ENCODE data around the gene MRPL4.
"Not testable (repeated sequence)": the region's sequence is repeated elsewhere in the genome, so short reads cannot be mapped to it uniquely, and the experiment has no call there.

The MRPL4 gene

GRCh38 chr19:10268071-10268470 is 16.1 kb downstream of the MRPL4 start:
- no peak for DNase-seq

DNA sequence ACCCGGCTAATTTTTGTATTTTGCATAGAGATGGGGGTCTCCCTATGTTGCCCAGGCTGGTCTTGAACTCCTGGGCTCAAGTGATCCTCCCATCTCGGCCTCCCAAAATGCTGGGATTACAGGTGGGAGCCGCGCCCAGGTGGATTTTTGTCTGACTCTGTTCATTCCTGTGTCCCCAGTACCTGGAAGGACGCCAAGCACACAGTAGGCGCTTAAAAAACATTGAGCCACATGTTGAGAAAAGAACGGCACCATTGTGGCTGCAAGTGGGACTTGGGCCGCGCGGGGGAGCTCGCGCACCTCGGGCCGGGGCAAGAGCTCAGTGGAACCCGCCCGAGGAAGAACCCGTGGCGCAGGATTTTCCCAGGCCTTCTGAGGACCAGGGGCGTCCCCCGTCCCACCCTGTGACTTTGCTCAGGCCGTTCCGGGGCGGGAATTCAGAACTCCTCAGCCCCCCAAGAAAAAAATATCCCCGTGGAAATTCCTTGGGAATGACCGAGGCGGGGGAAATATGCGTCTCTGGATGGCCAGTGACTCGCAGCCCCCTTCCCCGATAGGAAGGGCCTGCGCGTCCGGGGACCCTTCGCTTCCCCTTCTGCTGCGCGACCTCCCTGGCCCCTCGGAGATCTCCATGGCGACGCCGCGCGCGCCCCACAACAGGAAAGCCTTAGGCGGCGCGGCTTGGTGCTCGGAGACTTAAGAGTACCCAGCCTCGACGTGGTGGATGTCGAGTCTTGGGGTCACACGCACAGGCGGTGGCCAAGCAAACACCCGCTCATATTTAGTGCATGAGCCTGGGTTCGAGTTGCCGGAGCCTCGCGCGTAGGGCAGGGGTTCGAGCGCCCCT is 17.5 kb downstream of the MRPL4 start:
- peak; percentile 77 for DNase-seq

DNA sequence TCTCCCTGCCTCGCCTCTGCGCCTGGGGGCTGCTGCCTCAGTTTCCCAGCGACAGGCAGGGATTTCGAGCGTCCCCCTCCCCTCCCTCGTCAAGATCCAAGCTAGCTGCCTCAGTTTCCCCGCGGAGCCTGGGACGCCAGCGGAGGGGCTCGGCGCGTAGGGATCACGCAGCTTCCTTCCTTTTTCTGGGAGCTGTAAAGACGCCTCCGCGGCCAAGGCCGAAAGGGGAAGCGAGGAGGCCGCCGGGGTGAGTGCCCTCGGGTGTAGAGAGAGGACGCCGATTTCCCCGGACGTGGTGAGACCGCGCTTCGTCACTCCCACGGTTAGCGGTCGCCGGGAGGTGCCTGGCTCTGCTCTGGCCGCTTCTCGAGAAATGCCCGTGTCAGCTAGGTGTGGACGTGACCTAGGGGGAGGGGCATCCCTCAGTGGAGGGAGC is 18.2 kb downstream of the MRPL4 start:
- peak; percentile 53 for DNase-seq

DNA sequence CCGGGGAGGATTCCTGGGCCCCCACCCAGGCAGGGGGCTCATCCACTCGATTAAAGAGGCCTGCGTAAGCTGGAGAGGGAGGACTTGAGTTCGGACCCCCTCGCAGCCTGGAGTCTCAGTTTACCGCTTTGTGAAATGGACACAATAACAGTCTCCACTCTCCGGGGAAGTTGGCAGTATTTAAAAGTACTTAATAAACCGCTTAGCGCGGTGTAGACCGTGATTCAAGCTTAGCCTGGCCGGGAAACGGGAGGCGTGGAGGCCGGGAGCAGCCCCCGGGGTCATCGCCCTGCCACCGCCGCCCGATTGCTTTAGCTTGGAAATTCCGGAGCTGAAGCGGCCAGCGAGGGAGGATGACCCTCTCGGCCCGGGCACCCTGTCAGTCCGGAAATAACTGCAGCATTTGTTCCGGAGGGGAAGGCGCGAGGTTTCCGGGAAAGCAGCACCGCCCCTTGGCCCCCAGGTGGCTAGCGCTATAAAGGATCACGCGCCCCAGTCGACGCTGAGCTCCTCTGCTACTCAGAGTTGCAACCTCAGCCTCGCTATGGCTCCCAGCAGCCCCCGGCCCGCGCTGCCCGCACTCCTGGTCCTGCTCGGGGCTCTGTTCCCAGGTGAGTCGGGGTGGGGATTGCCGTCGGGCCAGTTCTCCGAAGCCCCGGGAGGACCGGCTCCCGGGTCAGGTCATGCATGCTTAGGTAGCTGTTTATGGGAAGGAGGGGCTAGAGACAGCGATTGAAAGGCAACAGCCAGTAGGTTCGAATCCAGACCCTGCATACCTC is 18.8 kb downstream of the MRPL4 start, which contains the start of gene ICAM1:
Gene ICAM1, plus strand, starts transcription at position 505 of the 779 bp plus-strand sequence. Its CDS starts 40 bp downstream, at position 545.
- DNase-seq = peak; percentile 73

GRCh38 chr19:10271543-10272086 is 19.6 kb downstream of the MRPL4 start:
- DNase-seq = no peak

DNA sequence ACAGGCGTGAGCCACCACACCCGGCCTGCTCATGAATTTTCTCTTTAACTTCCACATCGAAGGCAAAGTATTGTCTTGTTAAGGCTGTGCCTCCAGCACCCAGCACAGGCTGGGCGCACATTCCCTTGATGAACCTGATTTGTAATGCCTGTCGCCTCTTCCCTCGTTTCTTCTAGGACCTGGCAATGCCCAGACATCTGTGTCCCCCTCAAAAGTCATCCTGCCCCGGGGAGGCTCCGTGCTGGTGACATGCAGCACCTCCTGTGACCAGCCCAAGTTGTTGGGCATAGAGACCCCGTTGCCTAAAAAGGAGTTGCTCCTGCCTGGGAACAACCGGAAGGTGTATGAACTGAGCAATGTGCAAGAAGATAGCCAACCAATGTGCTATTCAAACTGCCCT is 22.6 kb downstream of the MRPL4 start:
- DNase-seq = no peak

- no peak for DNase-seq
Observed at GRCh38 chr19:10277795-10278589, 26.0 kb downstream of the MRPL4 start.

- no peak for DNase-seq
Observed at GRCh38 chr19:10278935-10279334, 26.9 kb downstream of the MRPL4 start.

DNA sequence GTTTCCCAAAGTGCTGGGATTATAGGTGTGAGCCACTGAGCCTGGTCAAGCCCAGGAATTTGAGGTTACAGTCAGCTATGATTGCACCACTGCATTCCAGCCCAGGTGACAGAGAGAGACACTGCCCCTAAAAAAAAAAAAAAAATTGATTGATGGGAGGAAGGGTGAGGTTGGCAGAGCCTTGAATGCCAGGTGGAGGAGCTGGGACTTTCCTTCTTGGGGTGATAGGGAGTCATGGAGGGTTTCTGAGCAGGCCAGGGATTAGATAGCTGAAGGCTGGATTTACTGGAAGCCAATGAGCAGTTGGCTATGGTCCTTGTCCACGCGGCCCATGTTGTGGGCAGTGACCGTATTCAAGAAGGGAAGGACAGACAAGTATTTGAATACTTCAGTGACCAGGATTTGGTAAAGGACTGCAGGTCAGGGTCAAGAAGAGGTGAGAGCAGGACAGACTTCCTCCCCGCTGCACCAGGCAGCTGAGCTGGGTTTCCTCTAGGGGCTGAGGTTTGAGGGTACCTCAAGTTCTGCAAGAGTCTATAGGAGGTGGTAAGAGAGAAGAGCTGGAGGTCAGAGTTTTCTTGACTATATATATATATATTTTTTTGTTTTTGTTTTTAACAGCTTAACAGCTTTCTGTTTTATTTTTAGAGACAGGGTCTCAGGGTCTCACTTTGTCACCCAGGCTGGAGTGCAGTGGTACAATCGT is 27.9 kb downstream of the MRPL4 start:
- DNase-seq = no peak

GRCh38 chr19:10282043-10282442 is 30.0 kb downstream of the MRPL4 start:
- DNase-seq = not testable (repeated sequence)

- DNase-seq = no peak
Observed at GRCh38 chr19:10283301-10284064, 31.5 kb downstream of the MRPL4 start.

DNA sequence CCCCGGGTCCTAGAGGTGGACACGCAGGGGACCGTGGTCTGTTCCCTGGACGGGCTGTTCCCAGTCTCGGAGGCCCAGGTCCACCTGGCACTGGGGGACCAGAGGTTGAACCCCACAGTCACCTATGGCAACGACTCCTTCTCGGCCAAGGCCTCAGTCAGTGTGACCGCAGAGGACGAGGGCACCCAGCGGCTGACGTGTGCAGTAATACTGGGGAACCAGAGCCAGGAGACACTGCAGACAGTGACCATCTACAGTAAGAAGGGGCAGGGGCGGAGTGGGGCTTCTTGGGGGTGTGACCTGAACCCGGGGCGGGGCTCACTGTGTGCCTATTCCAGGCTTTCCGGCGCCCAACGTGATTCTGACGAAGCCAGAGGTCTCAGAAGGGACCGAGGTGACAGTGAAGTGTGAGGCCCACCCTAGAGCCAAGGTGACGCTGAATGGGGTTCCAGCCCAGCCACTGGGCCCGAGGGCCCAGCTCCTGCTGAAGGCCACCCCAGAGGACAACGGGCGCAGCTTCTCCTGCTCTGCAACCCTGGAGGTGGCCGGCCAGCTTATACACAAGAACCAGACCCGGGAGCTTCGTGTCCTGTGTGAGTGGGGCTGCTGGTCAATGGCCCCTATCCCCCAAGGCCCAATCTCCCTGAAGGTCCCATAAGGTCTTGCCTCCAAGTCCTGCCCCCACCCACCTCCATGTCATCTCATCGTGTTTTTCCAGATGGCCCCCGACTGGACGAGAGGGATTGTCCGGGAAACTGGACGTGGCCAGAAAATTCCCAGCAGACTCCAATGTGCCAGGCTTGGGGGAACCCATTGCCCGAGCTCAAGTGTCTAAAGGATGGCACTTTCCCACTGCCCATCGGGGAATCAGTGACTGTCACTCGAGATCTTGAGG is 32.3 kb downstream of the MRPL4 start:
- no peak for DNase-seq

DNA sequence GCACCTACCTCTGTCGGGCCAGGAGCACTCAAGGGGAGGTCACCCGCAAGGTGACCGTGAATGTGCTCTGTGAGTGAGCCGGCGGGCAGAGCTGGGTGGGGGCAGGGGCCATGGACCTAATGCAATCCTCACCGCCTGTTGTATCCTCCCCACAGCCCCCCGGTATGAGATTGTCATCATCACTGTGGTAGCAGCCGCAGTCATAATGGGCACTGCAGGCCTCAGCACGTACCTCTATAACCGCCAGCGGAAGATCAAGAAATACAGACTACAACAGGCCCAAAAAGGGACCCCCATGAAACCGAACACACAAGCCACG is 32.9 kb downstream of the MRPL4 start:
- no peak for DNase-seq

DNA sequence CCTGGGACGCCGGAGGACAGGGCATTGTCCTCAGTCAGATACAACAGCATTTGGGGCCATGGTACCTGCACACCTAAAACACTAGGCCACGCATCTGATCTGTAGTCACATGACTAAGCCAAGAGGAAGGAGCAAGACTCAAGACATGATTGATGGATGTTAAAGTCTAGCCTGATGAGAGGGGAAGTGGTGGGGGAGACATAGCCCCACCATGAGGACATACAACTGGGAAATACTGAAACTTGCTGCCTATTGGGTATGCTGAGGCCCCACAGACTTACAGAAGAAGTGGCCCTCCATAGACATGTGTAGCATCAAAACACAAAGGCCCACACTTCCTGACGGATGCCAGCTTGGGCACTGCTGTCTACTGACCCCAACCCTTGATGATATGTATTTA is 33.4 kb downstream of the MRPL4 start:
- no peak for DNase-seq

DNA sequence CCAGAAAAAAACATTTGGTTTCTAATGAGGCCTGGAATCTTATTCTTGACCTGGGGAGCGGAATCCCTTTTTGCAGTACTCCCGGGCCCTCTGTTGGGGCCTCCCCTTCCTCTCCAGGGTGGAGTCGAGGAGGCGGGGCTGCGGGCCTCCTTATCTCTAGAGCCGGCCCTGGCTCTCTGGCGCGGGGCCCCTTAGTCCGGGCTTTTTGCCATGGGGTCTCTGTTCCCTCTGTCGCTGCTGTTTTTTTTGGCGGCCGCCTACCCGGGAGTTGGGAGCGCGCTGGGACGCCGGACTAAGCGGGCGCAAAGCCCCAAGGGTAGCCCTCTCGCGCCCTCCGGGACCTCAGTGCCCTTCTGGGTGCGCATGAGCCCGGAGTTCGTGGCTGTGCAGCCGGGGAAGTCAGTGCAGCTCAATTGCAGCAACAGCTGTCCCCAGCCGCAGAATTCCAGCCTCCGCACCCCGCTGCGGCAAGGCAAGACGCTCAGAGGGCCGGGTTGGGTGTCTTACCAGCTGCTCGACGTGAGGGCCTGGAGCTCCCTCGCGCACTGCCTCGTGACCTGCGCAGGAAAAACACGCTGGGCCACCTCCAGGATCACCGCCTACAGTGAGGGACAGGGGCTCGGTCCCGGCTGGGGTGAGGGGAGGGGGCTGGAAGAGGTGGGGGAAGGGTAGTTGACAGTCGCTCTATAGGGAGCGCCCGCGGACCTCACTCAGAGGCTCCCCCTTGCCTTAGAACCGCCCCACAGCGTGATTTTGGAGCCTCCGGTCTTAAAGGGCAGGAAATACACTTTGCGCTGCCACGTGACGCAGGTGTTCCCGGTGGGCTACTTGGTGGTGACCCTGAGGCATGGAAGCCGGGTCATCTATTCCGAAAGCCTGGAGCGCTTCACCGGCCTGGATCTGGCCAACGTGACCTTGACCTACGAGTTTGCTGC is 35.1 kb downstream of the MRPL4 start, which contains the start of gene ICAM4:
Gene ICAM4, plus strand, starts transcription at position 153 of the 935 bp plus-strand sequence. Its CDS starts 58 bp downstream, at position 211.
- no peak for DNase-seq

- peak; percentile 89 for DNase-seq
Observed at GRCh38 chr19:10288662-10289166, 36.7 kb downstream of the MRPL4 start.

- peak; percentile 94 for DNase-seq
Observed at GRCh38 chr19:10289167-10289835, 37.3 kb downstream of the MRPL4 start.

DNA sequence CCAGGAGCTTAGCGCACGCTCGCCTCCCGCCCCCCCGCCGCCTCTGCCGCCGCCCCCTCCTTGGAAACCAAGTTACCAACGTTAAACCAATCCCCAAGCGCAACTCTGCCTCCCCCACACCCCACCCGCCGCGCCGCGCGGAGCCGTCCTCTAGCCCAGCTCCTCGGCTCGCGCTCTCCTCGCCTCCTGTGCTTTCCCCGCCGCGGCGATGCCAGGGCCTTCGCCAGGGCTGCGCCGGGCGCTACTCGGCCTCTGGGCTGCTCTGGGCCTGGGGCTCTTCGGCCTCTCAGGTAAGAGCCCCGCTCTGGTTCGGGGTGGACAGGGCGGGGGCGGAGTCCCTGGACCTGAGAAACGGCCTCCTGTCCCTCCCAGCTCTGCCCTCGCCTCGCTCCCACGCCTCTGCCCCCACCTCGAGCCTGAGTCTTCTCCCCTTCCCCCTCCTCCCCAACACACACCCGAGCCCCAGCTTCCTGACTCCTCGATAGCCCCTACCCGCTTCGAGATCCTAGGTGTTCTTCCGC is 37.9 kb downstream of the MRPL4 start, which contains the start of gene ICAM5:
Gene ICAM5, plus strand, starts transcription at position 117 of the 521 bp plus-strand sequence. Its CDS starts 92 bp downstream, at position 209.
- DNase-seq = peak; percentile 72
